ENCODE data around the gene SNIP1. TPM values are rescaled to one million over a fixed set of nuclear protein-coding genes. Genes with fewer than 3 reads are reported as not detected.
"Not testable (repeated sequence)": the region's sequence is repeated elsewhere in the genome, so short reads cannot be mapped to it uniquely, and the experiment has no call there.

SNIP1 gene
- total RNA-seq, 2 donors from 2014 or later, result 15.1 to 15.9 TPM

- ATAC-seq (no peak), DNase-seq (no peak)
- intact Hi-C loops (cut with DNase I, micrococcal nuclease), result loop anchor here in 1 of 2 donors (10.0 kb wide), 1 partner anchor 123 kb away; no protein-coding TSS in a partner anchor
These were observed 7.3 kb upstream of the SNIP1 start for GRCh38 chr1:37561133-37562132.

DNA sequence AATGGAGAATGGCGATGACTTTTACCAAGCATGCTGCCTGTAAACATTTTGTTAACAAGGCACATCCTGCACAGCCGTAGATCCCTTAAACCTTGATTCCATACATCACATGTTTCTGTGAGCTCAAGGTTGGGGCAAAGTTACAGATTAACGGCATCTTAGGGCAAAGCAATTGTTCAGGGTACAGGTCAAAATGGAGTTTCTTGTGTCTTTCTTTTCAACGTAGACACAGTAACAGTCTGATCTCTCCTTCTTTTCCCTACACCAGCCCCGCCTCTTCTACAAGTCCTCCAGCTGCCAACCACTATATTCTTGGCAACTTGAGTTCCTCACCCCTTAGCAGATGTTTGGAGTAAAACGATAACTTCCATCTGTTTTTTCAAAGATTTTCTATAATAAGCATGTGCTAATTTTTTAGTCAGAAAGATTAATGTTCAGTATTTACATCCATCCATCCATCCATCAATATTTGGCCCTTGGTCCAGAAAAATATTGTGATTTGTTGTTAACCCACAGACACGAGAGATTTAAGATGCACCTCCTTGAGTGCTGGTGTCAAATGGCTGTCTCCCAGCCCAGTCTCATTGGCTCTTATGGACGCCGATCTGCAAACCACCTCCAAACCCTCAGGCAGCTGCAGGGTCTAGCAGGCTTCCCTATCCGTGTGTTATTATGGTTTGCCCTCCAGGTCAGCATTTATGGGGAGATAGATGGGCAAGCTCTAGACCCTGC lies 6.5 kb upstream of the SNIP1 start:
- no peak for DNase-seq
- intact Hi-C loops (cut with DNase I, micrococcal nuclease), result loop anchor here in 1 of 2 donors (10.0 kb wide), 1 partner anchor 124 kb away; no protein-coding TSS in a partner anchor
- no peak for ATAC-seq

DNA sequence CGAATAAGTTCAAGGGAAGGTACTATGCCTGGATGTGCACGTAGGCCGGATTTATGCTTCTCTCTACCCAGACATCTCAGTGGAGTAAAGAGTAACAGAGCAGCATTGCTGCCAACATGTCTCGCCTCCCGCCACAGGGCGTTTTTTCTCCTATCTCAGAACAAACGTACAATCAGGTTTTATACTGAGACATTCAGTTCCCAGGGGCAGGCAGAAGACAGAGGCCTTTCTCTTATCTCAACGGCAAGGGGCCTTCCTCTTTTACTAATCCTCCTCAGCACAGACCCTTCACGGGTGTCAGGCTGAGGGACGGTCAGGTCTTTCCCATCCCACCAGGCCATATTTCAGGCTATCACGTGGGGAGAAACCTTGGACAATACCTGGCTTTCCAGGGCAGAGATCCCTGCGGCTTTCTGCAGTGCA lies 5.9 kb upstream of the SNIP1 start:
- intact Hi-C loops (cut with DNase I, micrococcal nuclease), result loop anchor here in 1 of 2 donors (10.0 kb wide), 1 partner anchor 125 kb away; no protein-coding TSS in a partner anchor
- not testable (repeated sequence) for ATAC-seq, DNase-seq

GRCh38 chr1:37559080-37559479 lies 5.0 kb upstream of the SNIP1 start:
- ATAC-seq (no peak), DNase-seq (no peak)
- intact Hi-C loops (cut with DNase I, micrococcal nuclease), result no loop called here

- no peak for ATAC-seq
- intact Hi-C loops (cut with DNase I, micrococcal nuclease), result no loop called here
- DNase-seq, result no peak
These were observed 4.3 kb upstream of the SNIP1 start for GRCh38 chr1:37558411-37558810.

DNA sequence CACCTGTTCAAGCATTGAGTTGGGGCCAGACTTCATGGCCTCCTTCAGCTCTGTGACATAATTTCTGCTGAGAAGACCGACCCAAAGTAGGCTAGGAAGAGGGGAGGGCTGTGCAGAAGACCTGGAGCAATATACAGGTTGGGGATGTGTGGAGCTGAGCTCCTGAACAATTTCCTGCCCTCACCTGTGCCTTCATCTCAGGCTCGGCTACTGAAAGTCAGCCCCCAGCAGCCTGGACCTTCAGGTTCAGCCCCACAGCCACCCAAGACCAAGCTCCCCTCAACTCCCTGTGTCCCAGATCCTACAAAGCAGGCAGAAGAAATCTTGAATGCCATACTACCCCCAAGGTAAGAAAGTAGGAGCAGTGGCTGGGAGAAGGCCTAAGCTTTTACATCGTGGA lies 3.3 kb upstream of the SNIP1 start:
- intact Hi-C loops (cut with DNase I, micrococcal nuclease), result no loop called here
- no peak for DNase-seq
- ATAC-seq, result no peak

GRCh38 chr1:37556712-37557196 lies 2.7 kb upstream of the SNIP1 start, which contains the start of gene DNALI1:
DNALI1 (plus strand) TSS chr1:37556940; CDS start chr1:37556995, 55 bp downstream.
- intact Hi-C loops (cut with DNase I, micrococcal nuclease), result no loop called here
- DNase-seq (peak; percentile 75 to 79), ATAC-seq (peak; percentile 69)

- ATAC-seq (no peak), DNase-seq (no peak)
- intact Hi-C loops (cut with DNase I, micrococcal nuclease), result no loop called here
These were observed 531 bp downstream of the SNIP1 start for GRCh38 chr1:37553598-37553926.

DNA sequence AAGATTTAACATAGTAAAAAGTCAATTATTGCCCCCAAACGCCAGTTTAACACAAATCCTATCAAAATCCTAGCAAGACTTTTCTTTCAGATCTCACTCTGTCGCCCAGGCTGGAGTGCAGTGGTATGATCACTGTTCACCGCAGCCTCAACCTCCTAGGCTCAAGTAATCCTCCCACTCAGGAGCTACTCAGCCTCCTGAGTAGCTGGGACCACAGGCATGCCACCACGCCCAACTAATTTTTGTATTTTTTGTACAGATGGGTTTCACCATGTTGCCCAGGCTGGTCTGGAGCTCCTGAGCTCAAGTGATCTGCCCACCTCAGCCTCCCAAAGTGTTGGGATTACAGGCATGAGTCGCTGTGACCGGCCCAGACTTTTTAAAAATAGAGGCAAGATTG lies 4.8 kb downstream of the SNIP1 start:
- intact Hi-C loops (cut with DNase I, micrococcal nuclease), result no loop called here
- ATAC-seq (no peak), DNase-seq (no peak)

DNA sequence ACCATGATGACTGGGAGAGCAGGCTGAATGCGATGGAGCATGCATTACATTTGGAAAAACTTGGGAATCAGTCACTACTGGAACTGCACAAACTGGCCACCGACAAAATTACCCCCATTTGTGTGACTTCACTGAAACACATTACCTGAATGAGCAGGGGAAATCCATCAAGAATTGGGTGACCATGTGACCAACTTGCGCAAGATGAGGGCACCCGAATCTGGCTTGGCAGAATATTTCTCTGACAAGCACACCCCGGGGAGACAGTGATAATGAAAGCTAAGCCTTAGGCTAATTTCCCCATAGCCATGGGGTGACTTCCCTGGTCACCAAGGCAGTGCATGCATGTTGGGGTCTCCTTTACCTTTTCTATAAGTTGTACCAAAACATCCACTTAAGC lies 9.1 kb downstream of the SNIP1 start:
- intact Hi-C loops (cut with DNase I, micrococcal nuclease), result no loop called here
- no peak for ATAC-seq
- DNase-seq, result no peak

GRCh38 chr1:37544530-37544929 lies 9.6 kb downstream of the SNIP1 start:
- ATAC-seq (no peak), DNase-seq (no peak)
- intact Hi-C loops (cut with DNase I, micrococcal nuclease), result no loop called here

GRCh38 chr1:37540036-37540785 lies 13.9 kb downstream of the SNIP1 start:
- intact Hi-C loops (cut with DNase I, micrococcal nuclease), result no loop called here
- no peak for ATAC-seq
- no peak for DNase-seq

DNA sequence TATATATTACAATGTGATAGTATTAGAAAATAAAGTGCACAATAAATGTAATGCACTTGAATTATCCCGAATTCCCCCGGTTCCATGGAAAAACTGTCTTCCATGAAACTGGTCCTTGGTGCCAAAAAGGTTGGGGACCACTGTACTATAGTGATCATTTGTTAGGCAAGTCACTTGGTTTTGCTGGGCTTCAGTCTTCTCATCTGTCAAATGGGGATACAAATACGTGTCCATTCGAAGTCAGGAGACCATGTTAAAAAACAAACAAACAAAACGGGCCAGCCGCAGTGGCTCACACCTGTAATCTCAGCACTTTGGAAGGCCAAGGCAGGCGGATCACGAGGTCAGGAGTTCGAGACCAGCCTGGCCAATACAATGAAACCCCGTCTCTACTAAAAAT lies 14.9 kb downstream of the SNIP1 start:
- DNase-seq; intact Hi-C loops (cut with DNase I, micrococcal nuclease); ATAC-seq: not testable (repeated sequence)

DNA sequence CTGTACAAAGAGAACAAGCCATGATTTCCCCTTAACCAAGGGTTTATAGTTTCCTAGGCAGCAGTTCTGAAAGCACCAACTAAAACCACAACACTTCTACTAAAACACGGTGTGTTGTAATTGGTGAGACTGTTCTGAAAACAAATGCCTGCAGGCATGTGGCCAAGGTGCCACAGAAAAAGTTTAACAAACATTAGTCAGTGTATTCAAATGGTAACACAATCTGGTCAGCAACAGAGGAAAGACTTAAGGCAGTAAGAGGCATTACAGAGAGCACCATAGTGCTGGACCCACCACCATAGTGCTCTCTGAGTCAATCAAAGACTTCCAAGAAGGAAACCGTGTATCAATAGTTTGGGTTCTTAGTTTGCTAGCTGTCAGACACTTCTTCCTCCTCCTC lies 16.7 kb downstream of the SNIP1 start:
- intact Hi-C loops (cut with DNase I, micrococcal nuclease), result no loop called here
- DNase-seq, result no peak
- ATAC-seq, result no peak

GRCh38 chr1:37533317-37534093 lies 20.6 kb downstream of the SNIP1 start:
- no peak for ATAC-seq
- DNase-seq, result no peak
- intact Hi-C loops (cut with DNase I, micrococcal nuclease), result no loop called here

GRCh38 chr1:37532418-37533156 lies 21.5 kb downstream of the SNIP1 start:
- DNase-seq; intact Hi-C loops (cut with DNase I, micrococcal nuclease); ATAC-seq: not testable (repeated sequence)

DNA sequence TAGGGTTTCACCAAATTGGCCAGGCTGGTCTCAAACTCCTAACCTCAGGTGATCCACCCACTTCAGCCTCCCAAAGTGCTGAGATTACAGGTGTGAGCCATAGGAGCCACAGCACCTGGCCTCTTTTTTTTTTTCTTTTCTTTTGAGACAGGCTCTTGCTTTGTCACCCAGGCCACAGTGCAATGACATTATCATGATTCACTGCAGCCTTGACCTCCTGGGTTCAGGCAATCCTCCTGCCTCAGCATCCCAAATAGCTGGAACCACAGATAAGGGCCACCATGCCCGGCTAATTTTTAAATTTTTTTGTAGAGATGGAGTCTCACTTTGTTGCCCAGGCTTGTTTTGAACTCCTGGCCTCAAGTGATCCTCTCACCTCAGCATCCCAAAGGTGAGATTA lies 24.2 kb downstream of the SNIP1 start:
- ATAC-seq; intact Hi-C loops (cut with DNase I, micrococcal nuclease); DNase-seq: not testable (repeated sequence)
